Panc1 (cell line): ENCODE data around the gene KIF12. TPM values are rescaled to one million over a fixed set of nuclear protein-coding genes. Genes with fewer than 3 reads are reported as not detected.

Experiments used
- ATAC-seq: fragments of 200-7000 bp; cut with Tn5 transposase; 2 replicates; pipeline ENCODE4 v1.9.1; 2020; ENCODE audit warnings: mild to moderate bottlenecking, moderate library complexity
- BruUV-seq: library from RNA; stranded (reverse); fragments of 400-500 nt; replicated peaks from 2 replicates; lab custom pipeline; 2021; lab: Mats Ljungman, UMichigan
- CTCF ChIA-PET: fragments of 300-600 bp; sonication (Branson Sonifier 250); formaldehyde crosslinking; loops from one replicate; lab custom pipeline; 2022; ENCODE audit warnings: antibody characterized with exemption; lab: Charles Lee
- POLR2A ChIA-PET: fragments of 300-600 bp; sonication (Branson Sonifier 250); formaldehyde crosslinking; loops from one replicate; lab custom pipeline; 2022; ENCODE audit warnings: antibody characterized with exemption; lab: Charles Lee
- DNase-seq: peaks from one replicate; pipeline ENCODE4 v3.0.0-alpha.2; 2010; ENCODE audit warnings: low read depth, low spot score
- H3K27ac ChIP-seq: 2 replicates; pipeline ENCODE4 v1.5.1; 2011; ENCODE audit warnings: mild to moderate bottlenecking, low read length, inconsistent platforms
- H3K27me3 ChIP-seq: fragments of 200-500 bp; sonication (Bioruptor generic); 2 replicates; pipeline ENCODE4 v1.6.0; 2014; ENCODE audit warnings: low read length, inconsistent platforms; ENCODE audit not compliant: control insufficient read depth, insufficient read depth
- H3K36me3 ChIP-seq: fragments of 200-500 bp; sonication (Bioruptor generic); 2 replicates; pipeline ENCODE4 v1.5.1; 2014; ENCODE audit warnings: inconsistent platforms, mild to moderate bottlenecking, low read length, moderate library complexity; ENCODE audit not compliant: control insufficient read depth, insufficient read depth
- H3K4me1 ChIP-seq: 2 replicates; pipeline ENCODE4 v1.5.1; 2011; ENCODE audit warnings: inconsistent platforms, mild to moderate bottlenecking, low read length, moderate library complexity; ENCODE audit not compliant: control insufficient read depth, insufficient read depth
- H3K4me3 ChIP-seq, 2 experiments: 2 replicates each; pipeline ENCODE4 v1.5.1; 2011 to 2012; ENCODE audit warnings: low read depth in 2 of 2, low read length in 2 of 2, mild to moderate bottlenecking in 2 of 2, inconsistent platforms in 1 of 2, moderate library complexity in 1 of 2
- H3K9me3 ChIP-seq: fragments of 200-500 bp; sonication (Bioruptor generic); 2 replicates; pipeline ENCODE4 v1.5.1; 2014; ENCODE audit warnings: low read depth, mild to moderate bottlenecking, inconsistent platforms, low read length, moderate library complexity; ENCODE audit not compliant: control insufficient read depth, insufficient read depth
- CTCF ChIP-seq: fragments of 450-650 bp; IDR thresholded peaks from 2 replicates; pipeline ENCODE4 v1.5.1; 2017; ENCODE audit warnings: mild to moderate bottlenecking
- POLR2AphosphoS5 ChIP-seq: IDR thresholded peaks from 2 replicates; pipeline ENCODE4 v1.6.1; 2012; ENCODE audit warnings: mild to moderate bottlenecking, low read depth, low read length, moderate library complexity
- REST ChIP-seq, 2 experiments: IDR thresholded peaks; 2 replicates each; pipeline ENCODE4 v1.6.1; 2011 to 2012; ENCODE audit warnings: low read depth in 2 of 2, control low read depth in 1 of 2, low read length in 1 of 2, mild to moderate bottlenecking in 1 of 2, moderate library complexity in 1 of 2; ENCODE audit not compliant: insufficient read depth in 1 of 2
- SIN3A ChIP-seq: IDR thresholded peaks from 2 replicates; pipeline ENCODE4 v1.6.1; 2012; ENCODE audit warnings: low read depth, mild to moderate bottlenecking, low read length, moderate library complexity, borderline replicate concordance; ENCODE audit not compliant: insufficient read depth
- TCF7L2 ChIP-seq: IDR thresholded peaks from 2 replicates; pipeline ENCODE4 v1.6.1; 2011; ENCODE audit warnings: mild to moderate bottlenecking, low read depth, low read length, inconsistent platforms
- in situ Hi-C: cut with HindIII; loops from 2 replicates; pipeline ENCODE4 v1.10.0; 2016; ENCODE audit warnings: low sequenced_read_pairs, low pct_unique_long_range_greater_than_20kb
- intact Hi-C: fragments of 100-400 bp; cut with micrococcal nuclease; formaldehyde crosslinking; loops from one replicate; pipeline ENCODE4 v1.10.0; 2022; ENCODE audit not compliant: unreplicated experiment
- total RNA-seq: library from RNA; stranded (reverse); gene quantifications from one replicate; pipeline ENCODE4 v1.2.1, GENCODE V29; 2021; ENCODE audit not compliant: unreplicated experiment

The KIF12 gene
- total RNA-seq, 1 experiment from 2014 or later = 0.87 TPM

- no peak for ATAC-seq
Observed at GRCh38 chr9:114059047-114059803, 39.9 kb downstream of the KIF12 start.

GRCh38 chr9:114058688-114059046 is 40.4 kb downstream of the KIF12 start:
- in situ Hi-C loops = no loop called here
- H3K27me3 ChIP-seq = no peaks in the 10 kb centered on the region

More at GRCh38 chr9:114059047-114059803, 39.9 kb downstream of the KIF12 start:
- no TSS peak for BruUV-seq
- no peak for DNase-seq
- Histone ChIP-seq H3K4me3 (no peak overlapping the region), H3K27ac (no peak overlapping the region), H3K27me3 (0 out of 2 replicates have a peak, but pooled peaks cover 2% of the 10 kb centered on the region), H3K36me3 (no peaks in the 10 kb centered on the region), H3K4me1 (no peaks in the 10 kb centered on the region), H3K9me3 (no peaks in the 10 kb centered on the region)
- no peak for TF ChIP-seq REST (IDR thresholded peaks at IDR 0.05; ENCODE audit: insufficient read depth in 1 of 2, low read depth in 2 of 2, low read length in 1 of 2)
- no peak for TF ChIP-seq TCF7L2
- TF ChIP-seq SIN3A = no peak
- TF ChIP-seq CTCF = no peak
- no peak for TF ChIP-seq POLR2AphosphoS5
- POLR2A ChIA-PET = no interaction called here
- in situ Hi-C loops (no loop called here), intact Hi-C loops (no loop called here)
- CTCF ChIA-PET = no interaction called here

More at GRCh38 chr9:114058688-114059046, 40.4 kb downstream of the KIF12 start:
- H3K27ac ChIP-seq = no peak overlapping the region
- no TSS peak for BruUV-seq
- CTCF ChIA-PET = no interaction called here
- POLR2A ChIA-PET = no interaction called here
- intact Hi-C loops = no loop called here
- DNase-seq (no peak), ATAC-seq (no peak)
- H3K4me3 ChIP-seq = no peak overlapping the region
- H3K9me3 ChIP-seq = no peaks in the 10 kb centered on the region
- no peaks in the 10 kb centered on the region for H3K36me3 ChIP-seq
- no peaks in the 10 kb centered on the region for H3K4me1 ChIP-seq
- TF ChIP-seq SIN3A = no peak
